Activated CD4-positive, alpha-beta T cell treated with anti-CD3 and anti-CD28 coated beads for 36 hours (primary cell): ENCODE data around the gene SLC12A7. TPM values are rescaled to one million over a fixed set of nuclear protein-coding genes. Genes with fewer than 3 reads are reported as not detected.
A peak's percentile ranks its signal among the peaks of the same experiment; 100 is the strongest.

Source experiments
- ATAC-seq: fragments of 200-7000 bp; cut with Tn5 transposase; one replicate; pipeline ENCODE4 v1.10.0; 2021; ENCODE audit warnings: mild to moderate bottlenecking, moderate library complexity
- CTCF ChIA-PET: fragments of 350-600 bp; sonication (Branson Sonifier 250); formaldehyde crosslinking; loops from one replicate; lab custom pipeline; 2021; ENCODE audit warnings: antibody characterized with exemption; lab: Charles Lee
- POLR2A ChIA-PET: fragments of 350-600 bp; sonication (Branson Sonifier 250); formaldehyde crosslinking; loops from one replicate; lab custom pipeline; 2021; ENCODE audit warnings: antibody characterized with exemption, inconsistent platforms; lab: Charles Lee
- DNase-seq: peaks from one replicate; pipeline ENCODE4 v3.0.0-alpha.2; 2020
- H3K27ac Mint-ChIP-seq: one replicate; pipeline ENCODE4 v1.8.0; 2021; ENCODE audit warnings: mixed read lengths
- H3K27me3 Mint-ChIP-seq: one replicate; pipeline ENCODE4 v1.8.0; 2021; ENCODE audit warnings: mixed read lengths
- H3K36me3 Mint-ChIP-seq: one replicate; pipeline ENCODE4 v1.8.0; 2021; ENCODE audit warnings: low read depth, mixed read lengths
- H3K4me1 Mint-ChIP-seq: one replicate; pipeline ENCODE4 v1.8.0; 2021; ENCODE audit warnings: mixed read lengths
- H3K4me3 Mint-ChIP-seq: one replicate; pipeline ENCODE4 v1.8.0; 2021; ENCODE audit warnings: mild to moderate bottlenecking, moderate library complexity, mixed read lengths
- H3K9me3 Mint-ChIP-seq: one replicate; pipeline ENCODE4 v1.8.0; 2021; ENCODE audit warnings: low read depth, mixed read lengths
- intact Hi-C, 2 experiments: fragments of 100-400 bp; cut with DNase I in 1 of 2; cut with micrococcal nuclease in 1 of 2; formaldehyde crosslinking; loops; one replicate each; pipeline versions ENCODE4 v1.14.2 to v1.15.1; 2022 to 2024; cut with DNase I, micrococcal nuclease
- total RNA-seq, 2 experiments: library from RNA; stranded (reverse); gene quantifications; one replicate each; pipeline ENCODE4 v1.2.3, GENCODE V29; 2021

SLC12A7 gene
- total RNA-seq, 2 experiments from 2014 or later = 18.5 to 21.6 TPM

GRCh38 chr5:1140171-1140817, 28.4 kb upstream of the SLC12A7 start:
- peaks cover 5% of the 10 kb centered on the region for H3K27me3 Mint-ChIP-seq
- peaks cover 2% of the 10 kb centered on the region for H3K4me1 Mint-ChIP-seq
- no peaks in the 10 kb centered on the region for H3K36me3 Mint-ChIP-seq
- H3K9me3 Mint-ChIP-seq = peaks cover 3% of the 10 kb centered on the region
- H3K27ac Mint-ChIP-seq = no peak overlapping the region
- CTCF ChIA-PET = interaction anchor here (0.5 to 1.5 kb wide), 11 partner anchors 10 to 438 kb away, joined by 3 to 5 read pairs (median 3); partner anchors contain the start of gene TRIP13
- H3K4me3 Mint-ChIP-seq = no peak overlapping the region
- POLR2A ChIA-PET = no interaction called here
- DNase-seq (peak; percentile 90), ATAC-seq (peak; percentile 90)
- intact Hi-C loops = loop anchor here (1.0 to 5.0 kb wide), 5 partner anchors 29 to 217 kb away; no protein-coding TSS in a partner anchor

DNA sequence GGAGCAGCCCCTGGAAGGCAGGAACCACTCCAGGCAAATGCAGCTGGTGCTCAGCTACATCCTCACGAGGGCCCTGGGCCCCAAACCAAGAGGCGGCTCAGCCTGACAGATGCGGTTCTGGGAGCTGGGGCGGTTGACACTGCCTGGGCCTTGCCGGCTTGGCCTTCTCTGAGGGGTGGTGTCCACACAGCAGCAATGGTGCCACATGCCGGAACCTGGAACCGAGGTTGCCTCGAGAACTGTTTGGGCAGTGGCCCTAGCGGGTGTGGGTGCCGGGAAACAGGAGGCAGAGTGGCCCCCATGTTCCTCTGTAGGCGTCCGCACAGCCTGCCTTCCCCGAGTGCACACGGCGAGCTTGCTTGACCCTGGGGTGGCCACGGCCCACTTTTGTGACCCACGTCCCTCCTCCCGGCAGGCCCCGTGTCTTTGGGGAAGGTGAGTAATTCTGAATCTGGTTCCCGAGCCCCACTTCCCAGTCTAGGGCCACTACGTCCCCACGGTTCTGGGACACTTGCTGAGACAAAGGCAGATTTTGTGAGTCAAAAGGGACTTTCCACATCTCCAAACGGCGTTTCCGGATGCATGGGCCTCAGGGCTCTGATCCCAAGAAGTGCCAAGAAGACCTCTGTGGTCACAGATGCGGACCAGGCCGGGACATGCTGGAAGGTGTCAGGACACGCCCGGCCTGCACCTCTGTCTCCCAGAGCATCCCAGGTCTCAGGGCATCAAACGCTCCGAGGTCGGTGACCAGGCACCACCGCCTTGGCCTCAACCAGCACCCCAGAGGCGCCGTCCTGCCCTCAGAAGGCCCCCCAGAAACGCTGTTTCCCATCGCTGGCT, 27.7 kb upstream of the SLC12A7 start:
- peaks cover 5% of the 10 kb centered on the region for H3K27me3 Mint-ChIP-seq
- CTCF ChIA-PET = interaction anchor here (0.5 to 1.4 kb wide), 9 partner anchors 14 to 439 kb away, joined by 3 to 5 read pairs (median 3); partner anchors contain the start of gene TRIP13
- H3K27ac Mint-ChIP-seq = no peak overlapping the region
- H3K36me3 Mint-ChIP-seq = no peaks in the 10 kb centered on the region
- DNase-seq (no peak), ATAC-seq (no peak)
- H3K9me3 Mint-ChIP-seq = peaks cover 3% of the 10 kb centered on the region
- POLR2A ChIA-PET = no interaction called here
- H3K4me1 Mint-ChIP-seq = peaks cover 2% of the 10 kb centered on the region
- intact Hi-C loops = loop anchor here (1.0 to 5.0 kb wide), 5 partner anchors 28 to 216 kb away; no protein-coding TSS in a partner anchor
- H3K4me3 Mint-ChIP-seq = no peak overlapping the region

- ChIA-PET POLR2A (no interaction called here), CTCF (interaction anchor here (0.6 to 1.4 kb wide), 6 partner anchors 13 to 245 kb away, joined by 3 to 4 read pairs (median 3); partner anchors contain the start of gene TRIP13)
- intact Hi-C loops = no loop called here
Observed at GRCh38 chr5:1138445-1139245, 26.8 kb upstream of the SLC12A7 start.

DNA sequence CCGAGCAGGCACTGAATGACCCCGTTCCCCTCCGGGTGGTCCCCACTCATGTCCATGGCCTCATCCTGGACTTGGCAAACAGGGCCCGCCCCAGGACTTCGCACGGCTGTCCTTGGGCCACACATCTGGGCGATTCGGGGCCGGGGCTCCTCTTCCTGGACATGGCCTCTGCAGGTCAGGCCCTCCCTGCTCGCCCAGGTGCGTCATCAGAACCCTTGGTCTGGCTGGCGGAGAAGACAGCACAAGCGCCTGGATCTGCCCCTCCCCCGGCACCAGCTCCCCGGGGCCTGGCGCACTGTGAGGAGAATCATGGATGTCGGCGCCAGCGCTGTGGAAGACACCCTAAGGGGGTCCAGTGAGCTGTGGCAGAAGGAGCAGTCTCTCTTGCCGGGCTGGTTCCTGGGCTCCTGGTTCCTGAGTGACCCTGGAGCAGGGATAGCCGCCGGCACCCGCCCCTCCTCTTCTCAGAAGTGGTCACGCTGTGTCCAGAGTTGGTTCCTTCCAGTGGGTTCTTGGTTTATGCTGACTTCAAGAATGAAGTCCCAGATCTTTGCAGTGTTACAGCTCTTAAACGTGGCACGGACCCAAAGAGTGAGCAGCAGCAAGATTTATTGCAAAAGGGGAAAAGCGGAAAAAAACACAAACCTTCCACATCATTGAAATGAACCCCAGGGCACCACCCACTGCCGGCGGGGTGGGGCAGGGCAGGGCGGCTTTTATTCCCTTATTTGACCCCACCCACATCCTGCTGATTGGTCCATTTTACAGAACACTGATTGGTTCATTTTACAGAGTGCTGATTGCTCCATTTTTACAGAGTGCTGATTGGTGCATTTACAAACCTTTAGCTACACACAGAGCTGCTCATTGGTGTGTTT, 25.9 kb upstream of the SLC12A7 start:
- peaks cover 5% of the 10 kb centered on the region for H3K27me3 Mint-ChIP-seq
- CTCF ChIA-PET = interaction anchor here (0.6 to 1.4 kb wide), 4 partner anchors 35 to 214 kb away, joined by 3 to 4 read pairs (median 4); no protein-coding TSS in a partner anchor
- intact Hi-C loops = no loop called here
- H3K36me3 Mint-ChIP-seq = no peaks in the 10 kb centered on the region
- ATAC-seq (no peak), DNase-seq (peak; percentile 35)
- H3K4me3 Mint-ChIP-seq = no peak overlapping the region
- peaks cover 3% of the 10 kb centered on the region for H3K9me3 Mint-ChIP-seq
- POLR2A ChIA-PET = no interaction called here
- no peak overlapping the region for H3K27ac Mint-ChIP-seq
- H3K4me1 Mint-ChIP-seq = peaks cover 2% of the 10 kb centered on the region

More at GRCh38 chr5:1138445-1139245, 26.8 kb upstream of the SLC12A7 start:
- Mint-ChIP-seq H3K27me3 (peaks cover 5% of the 10 kb centered on the region), H3K27ac (no peak overlapping the region), H3K4me3 (no peak overlapping the region), H3K36me3 (no peaks in the 10 kb centered on the region), H3K4me1 (peaks cover 2% of the 10 kb centered on the region), H3K9me3 (peaks cover 3% of the 10 kb centered on the region)
- no peak for DNase-seq
- ATAC-seq = no peak

DNA sequence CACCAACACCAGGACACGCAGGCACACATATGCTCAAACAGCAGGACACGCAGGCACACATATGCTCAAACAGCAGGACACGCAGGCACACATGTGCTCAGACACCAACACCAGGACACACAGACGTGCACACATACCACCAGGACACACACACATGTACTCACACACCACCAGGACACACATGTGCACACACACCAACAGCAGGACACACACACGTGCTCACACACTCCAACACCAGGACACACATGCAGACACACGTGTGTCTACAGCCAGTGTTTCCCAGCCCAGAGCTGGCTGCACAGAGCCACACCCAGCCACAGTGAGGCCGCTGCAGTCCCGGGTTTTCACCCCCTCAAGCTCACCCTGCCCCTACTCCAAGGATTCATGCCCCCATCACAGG, 25.0 kb upstream of the SLC12A7 start:
- intact Hi-C loops = no loop called here
- ATAC-seq = no peak
- Mint-ChIP-seq H3K4me3 (no peak overlapping the region), H3K27ac (no peak overlapping the region), H3K36me3 (no peaks in the 10 kb centered on the region), H3K27me3 (peaks cover 3% of the 10 kb centered on the region), H3K9me3 (peaks cover 3% of the 10 kb centered on the region), H3K4me1 (peaks cover 2% of the 10 kb centered on the region)
- CTCF ChIA-PET = interaction anchor here (0.9 kb wide), 1 partner anchor 213 kb away, joined by 4 read pairs; no protein-coding TSS in a partner anchor
- no peak for DNase-seq
- POLR2A ChIA-PET = no interaction called here

- no peak for DNase-seq
- intact Hi-C loops = no loop called here
- Mint-ChIP-seq H3K27me3 (peaks cover 3% of the 10 kb centered on the region), H3K27ac (no peak overlapping the region), H3K36me3 (no peaks in the 10 kb centered on the region), H3K4me1 (peaks cover 2% of the 10 kb centered on the region), H3K4me3 (no peak overlapping the region), H3K9me3 (peaks cover 3% of the 10 kb centered on the region)
- POLR2A ChIA-PET = no interaction called here
- ATAC-seq = no peak
- CTCF ChIA-PET = no interaction called here
Observed at GRCh38 chr5:1135696-1136525, 24.0 kb upstream of the SLC12A7 start.

DNA sequence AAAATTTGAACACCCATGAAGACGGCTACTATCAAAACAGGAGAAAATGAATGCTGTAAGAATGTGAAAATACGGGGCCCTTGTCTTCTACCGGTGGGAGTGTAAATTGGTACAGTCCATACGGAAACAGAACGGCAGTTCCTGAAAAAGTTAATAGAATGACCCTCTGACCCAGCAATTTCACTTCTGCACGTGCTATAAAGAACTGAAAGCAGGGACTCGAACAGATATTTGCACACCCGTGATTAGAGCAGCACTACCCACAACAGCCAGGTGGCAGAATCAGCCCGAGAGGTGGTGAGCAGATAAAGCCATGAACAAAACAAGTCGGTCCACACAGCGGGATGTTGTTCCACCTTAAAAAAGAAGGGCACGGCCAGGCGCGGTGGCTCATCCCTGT, 22.6 kb upstream of the SLC12A7 start:
- H3K27ac Mint-ChIP-seq = no peak overlapping the region
- no peak for ATAC-seq
- intact Hi-C loops = no loop called here

DNA sequence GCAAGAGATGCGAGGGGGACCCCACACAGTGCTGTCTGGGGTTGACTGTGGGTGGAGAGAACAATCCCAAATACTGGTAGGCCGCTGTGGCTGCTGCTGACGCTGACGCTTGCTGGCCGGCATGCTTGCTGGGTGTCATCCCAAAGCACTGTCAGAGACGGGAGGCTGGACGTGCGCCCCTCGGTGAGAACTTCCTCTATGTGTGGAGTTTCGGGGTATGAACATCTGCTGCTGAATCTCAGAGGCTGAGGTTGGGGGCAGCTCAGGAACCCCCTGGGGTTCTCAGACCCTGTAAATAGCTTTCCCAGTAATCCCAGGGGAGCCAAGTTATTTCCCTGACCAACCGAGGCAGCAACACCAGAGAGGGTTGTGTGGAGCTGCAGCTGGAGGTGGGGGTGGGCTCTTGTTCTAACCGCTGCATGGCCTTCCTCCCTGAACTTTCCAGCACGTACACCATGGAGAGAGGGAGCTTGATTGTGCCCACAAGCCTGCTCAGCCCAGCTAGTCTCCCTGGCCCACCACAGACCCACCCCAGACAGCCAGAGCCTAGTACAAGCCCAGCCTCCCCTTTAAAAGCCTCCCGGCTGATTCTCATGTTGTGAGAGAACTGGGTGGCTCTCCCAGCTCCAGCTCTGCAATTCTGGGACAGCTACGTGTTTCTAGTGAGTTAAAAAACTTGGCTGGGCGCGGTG, 21.8 kb upstream of the SLC12A7 start:
- Mint-ChIP-seq H3K4me1 (no peaks in the 10 kb centered on the region), H3K27ac (no peak overlapping the region), H3K36me3 (no peaks in the 10 kb centered on the region), H3K9me3 (peaks cover 3% of the 10 kb centered on the region), H3K27me3 (no peaks in the 10 kb centered on the region), H3K4me3 (no peak overlapping the region)
- ATAC-seq = no peak
- DNase-seq = no peak
- POLR2A ChIA-PET = no interaction called here
- CTCF ChIA-PET = interaction anchor here (0.9 kb wide), 1 partner anchor 41 kb away, joined by 3 read pairs; no protein-coding TSS in a partner anchor
- intact Hi-C loops = no loop called here

More for the DNA sequence above, 22.6 kb upstream of the SLC12A7 start:
- POLR2A ChIA-PET = no interaction called here
- H3K27me3 Mint-ChIP-seq = no peaks in the 10 kb centered on the region
- no peak overlapping the region for H3K4me3 Mint-ChIP-seq
- DNase-seq = no peak
- H3K36me3 Mint-ChIP-seq = no peaks in the 10 kb centered on the region
- CTCF ChIA-PET = no interaction called here
- no peaks in the 10 kb centered on the region for H3K4me1 Mint-ChIP-seq
- H3K9me3 Mint-ChIP-seq = peaks cover 3% of the 10 kb centered on the region

GRCh38 chr5:1133108-1133507, 21.2 kb upstream of the SLC12A7 start:
- Mint-ChIP-seq H3K27me3 (no peaks in the 10 kb centered on the region), H3K9me3 (peaks cover 3% of the 10 kb centered on the region), H3K27ac (no peak overlapping the region), H3K36me3 (no peaks in the 10 kb centered on the region), H3K4me1 (no peaks in the 10 kb centered on the region), H3K4me3 (no peak overlapping the region)
- CTCF ChIA-PET = interaction anchor here (0.9 kb wide), 1 partner anchor 41 kb away, joined by 3 read pairs; no protein-coding TSS in a partner anchor
- no peak for DNase-seq
- POLR2A ChIA-PET = no interaction called here
- ATAC-seq = no peak
- intact Hi-C loops = no loop called here
